ENCODE results near the gene ZNF217. TPM values are rescaled to one million over a fixed set of nuclear protein-coding genes. Genes with fewer than 3 reads are reported as not detected.

ZNF217 gene
- total and polyA plus RNA-seq, 2 donors (not counting 3 experiments of a cell fraction or from before 2014, with no cell fraction given) = 5.8 to 31.7 TPM

DNA sequence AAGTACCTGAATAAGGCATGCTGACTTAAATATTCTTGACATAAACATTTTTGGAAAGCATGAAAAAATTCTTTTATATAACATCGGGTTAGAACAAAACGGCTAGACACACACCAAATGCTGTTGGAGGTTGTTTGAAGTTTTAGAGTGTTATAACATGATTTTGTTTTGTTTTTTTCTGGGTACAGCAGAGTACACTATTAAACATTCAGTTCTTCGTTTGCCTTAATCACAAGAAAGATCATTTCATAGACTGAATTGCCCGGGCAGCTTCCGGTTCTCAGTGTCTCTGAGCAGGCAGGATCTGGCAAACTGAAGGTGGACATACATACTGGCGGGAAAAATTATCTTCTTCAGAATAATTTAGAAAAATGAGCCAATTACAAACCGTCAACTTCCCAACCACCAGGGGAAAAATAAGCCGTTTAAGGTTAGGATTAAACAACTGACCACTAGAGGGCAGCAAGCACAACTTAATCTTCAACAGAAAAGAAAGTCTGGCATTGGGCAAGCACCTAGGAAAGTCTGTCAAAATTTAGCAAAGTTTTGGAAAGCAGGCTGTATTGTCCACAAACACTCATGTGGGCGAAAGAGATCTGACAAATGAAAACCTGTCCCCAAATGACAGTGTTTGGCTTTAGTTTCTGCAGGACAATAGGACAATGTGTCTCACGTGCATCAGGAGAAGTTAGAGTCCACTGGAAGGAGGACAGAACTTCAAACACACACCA is 15.0 kb downstream of the ZNF217 start:
- no peak overlapping the region for H2AFZ ChIP-seq (ENCODE audit: low read depth, low read length)
- CTCF ChIA-PET = interaction anchor here (0.6 to 7.3 kb wide), 18 partner anchors 15 to 1339 kb away, joined by 3 to 141 read pairs (median 4); partner anchors contain the start of gene ZNF217
- H3K4me2 ChIP-seq (ENCODE audit: insufficient read depth, low read length) = peak overlapping the region; percentile 46
- DNase-seq (ENCODE audit: low read depth, low spot score) = peak; percentile 90
- peak overlapping the region in 1 of 3 experiments; percentile 23 for H3K4me3 ChIP-seq (replicated peaks in 1 of 3; ENCODE audit: insufficient read depth in 1 of 3, low read depth in 1 of 3, low read length in 3 of 3)
- H3K79me2 ChIP-seq (ENCODE audit: control insufficient read depth, insufficient read depth, low read length) = peaks cover 92% of the 10 kb centered on the region
- H3K36me3 ChIP-seq (ENCODE audit: control insufficient read depth in 2 of 2, extremely low read depth in 1 of 2, insufficient read depth in 2 of 2, low read length in 2 of 2) = peaks cover 34 to 40% of the 10 kb centered on the region in 2 experiments
- BruUV-seq (replicated peaks) = no TSS peak
- no peaks in the 10 kb centered on the region for H3K27me3 ChIP-seq (ENCODE audit: control insufficient read depth in 2 of 2, insufficient read depth in 2 of 2, low read length in 2 of 2)
- peak overlapping the region; percentile 43 for H3K27ac ChIP-seq (ENCODE audit: insufficient read depth, low read depth, low read length)
- no peak for TF ChIP-seq POLR2AphosphoS5 (IDR thresholded peaks at IDR 0.05; ENCODE audit: insufficient read depth, low read depth, low read length)
- TF ChIP-seq CTCF (IDR thresholded peaks at IDR 0.05; ENCODE audit: extremely low read depth in 1 of 2, insufficient read depth in 1 of 2, low read depth in 1 of 2, low read length in 2 of 2) = peak; percentile 60 to 75
- peak; percentile 13 for TF ChIP-seq POLR2A (IDR thresholded peaks at IDR 0.05; ENCODE audit: low read depth, low read length)
- TF ChIP-seq FOS (IDR thresholded peaks at IDR 0.05; ENCODE audit: borderline replicate concordance, insufficient read depth, low read length) = no peak
- TF ChIP-seq JUN (IDR thresholded peaks at IDR 0.05; ENCODE audit: borderline replicate concordance, insufficient read depth, insufficient read length, low read depth) = no peak
- H3K9ac ChIP-seq (replicated peaks; ENCODE audit: extremely low read depth, insufficient read depth, low read length) = peak overlapping the region; percentile 10
- peaks cover 3% of the 10 kb centered on the region for H4K20me1 ChIP-seq (replicated peaks; ENCODE audit: control insufficient read depth, extremely low read depth, insufficient read depth, low read length)
- H3K9me1 ChIP-seq (replicated peaks; ENCODE audit: control insufficient read depth, extremely low read depth, insufficient read depth, low read length) = no peaks in the 10 kb centered on the region
- POLR2A ChIA-PET = interaction anchor here (0.7 kb wide), 1 partner anchor 361 kb away, joined by 4 read pairs; no protein-coding TSS in a partner anchor
- intact Hi-C loops (cut with micrococcal nuclease) (loop anchor here (1.0 to 5.0 kb wide), 7 partner anchors 44 to 484 kb away; no protein-coding TSS in a partner anchor), dilution Hi-C loops (cut with MboI; ENCODE audit: extremely low pct_ligation_motif_present, low sequenced_read_pairs) (loop anchor here (25.0 kb wide), 1 partner anchor 359 kb away; no protein-coding TSS in a partner anchor)
- peak; percentile 89 for FAIRE-seq
- no peaks in the 10 kb centered on the region for H3K9me3 ChIP-seq (replicated peaks; ENCODE audit: control insufficient read depth, insufficient read depth, low read length)
- H3K4me1 ChIP-seq (ENCODE audit: control insufficient read depth, extremely low read depth, insufficient read depth, low read length) = peaks cover 20% of the 10 kb centered on the region

All from endothelial cell of umbilical vein (primary cell).